ENCODE data around the gene MAX. TPM values are rescaled to one million over a fixed set of nuclear protein-coding genes. Genes with fewer than 3 reads are reported as not detected.

MAX gene
- polyA plus RNA-seq, 1 donor from 2014 or later, result 55.3 TPM

DNA sequence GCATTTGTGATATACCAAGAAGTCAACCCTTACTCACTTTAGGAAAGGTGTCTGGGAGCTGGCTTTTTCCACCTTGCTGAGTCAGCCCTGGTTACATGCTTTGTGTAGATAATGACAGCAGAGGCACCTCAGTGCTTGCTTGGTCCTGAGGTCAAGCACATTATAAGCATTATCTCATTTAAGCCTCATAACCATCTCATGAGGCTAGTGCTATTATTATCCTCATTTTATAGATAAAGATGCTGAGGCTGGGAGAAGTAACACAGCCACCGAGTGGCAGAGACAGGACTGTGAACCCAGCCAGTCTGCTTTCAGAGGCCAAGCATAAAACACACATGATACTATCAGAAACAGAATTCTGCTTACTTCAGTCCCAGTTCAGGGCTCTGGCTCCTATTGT is 29.4 kb downstream of the MAX start:
- TF ChIP-seq TAF1 (IDR thresholded peaks at IDR 0.05; ENCODE audit: low read depth), result no peak
- no peak for TF ChIP-seq POLR2AphosphoS5 (IDR thresholded peaks at IDR 0.05)
- no peak for TF ChIP-seq MXI1 (conservative IDR thresholded peaks at IDR 0.05; ENCODE audit: poor library complexity, severe bottlenecking)
- TF ChIP-seq, protein P1, sequence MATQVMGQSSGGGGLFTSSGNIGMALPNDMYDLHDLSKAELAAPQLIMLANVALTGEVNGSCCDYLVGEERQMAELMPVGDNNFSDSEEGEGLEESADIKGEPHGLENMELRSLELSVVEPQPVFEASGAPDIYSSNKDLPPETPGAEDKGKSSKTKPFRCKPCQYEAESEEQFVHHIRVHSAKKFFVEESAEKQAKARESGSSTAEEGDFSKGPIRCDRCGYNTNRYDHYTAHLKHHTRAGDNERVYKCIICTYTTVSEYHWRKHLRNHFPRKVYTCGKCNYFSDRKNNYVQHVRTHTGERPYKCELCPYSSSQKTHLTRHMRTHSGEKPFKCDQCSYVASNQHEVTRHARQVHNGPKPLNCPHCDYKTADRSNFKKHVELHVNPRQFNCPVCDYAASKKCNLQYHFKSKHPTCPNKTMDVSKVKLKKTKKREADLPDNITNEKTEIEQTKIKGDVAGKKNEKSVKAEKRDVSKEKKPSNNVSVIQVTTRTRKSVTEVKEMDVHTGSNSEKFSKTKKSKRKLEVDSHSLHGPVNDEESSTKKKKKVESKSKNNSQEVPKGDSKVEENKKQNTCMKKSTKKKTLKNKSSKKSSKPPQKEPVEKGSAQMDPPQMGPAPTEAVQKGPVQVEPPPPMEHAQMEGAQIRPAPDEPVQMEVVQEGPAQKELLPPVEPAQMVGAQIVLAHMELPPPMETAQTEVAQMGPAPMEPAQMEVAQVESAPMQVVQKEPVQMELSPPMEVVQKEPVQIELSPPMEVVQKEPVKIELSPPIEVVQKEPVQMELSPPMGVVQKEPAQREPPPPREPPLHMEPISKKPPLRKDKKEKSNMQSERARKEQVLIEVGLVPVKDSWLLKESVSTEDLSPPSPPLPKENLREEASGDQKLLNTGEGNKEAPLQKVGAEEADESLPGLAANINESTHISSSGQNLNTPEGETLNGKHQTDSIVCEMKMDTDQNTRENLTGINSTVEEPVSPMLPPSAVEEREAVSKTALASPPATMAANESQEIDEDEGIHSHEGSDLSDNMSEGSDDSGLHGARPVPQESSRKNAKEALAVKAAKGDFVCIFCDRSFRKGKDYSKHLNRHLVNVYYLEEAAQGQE (IDR thresholded peaks at IDR 0.05; ENCODE audit: borderline replicate concordance), result no peak
- TF ChIP-seq RAD21 (conservative IDR thresholded peaks at IDR 0.05), result no peak
- no peak for TF ChIP-seq EZH2 (IDR thresholded peaks at IDR 0.05; ENCODE audit: borderline replicate concordance, insufficient read depth, low read length, poor library complexity, severe bottlenecking)
- no peak for TF ChIP-seq EP300 (conservative IDR thresholded peaks at IDR 0.05; ENCODE audit: poor library complexity, severe bottlenecking)
- no peak for TF ChIP-seq SMC3 (conservative IDR thresholded peaks at IDR 0.05; ENCODE audit: poor library complexity)
- TF ChIP-seq, protein P2, sequence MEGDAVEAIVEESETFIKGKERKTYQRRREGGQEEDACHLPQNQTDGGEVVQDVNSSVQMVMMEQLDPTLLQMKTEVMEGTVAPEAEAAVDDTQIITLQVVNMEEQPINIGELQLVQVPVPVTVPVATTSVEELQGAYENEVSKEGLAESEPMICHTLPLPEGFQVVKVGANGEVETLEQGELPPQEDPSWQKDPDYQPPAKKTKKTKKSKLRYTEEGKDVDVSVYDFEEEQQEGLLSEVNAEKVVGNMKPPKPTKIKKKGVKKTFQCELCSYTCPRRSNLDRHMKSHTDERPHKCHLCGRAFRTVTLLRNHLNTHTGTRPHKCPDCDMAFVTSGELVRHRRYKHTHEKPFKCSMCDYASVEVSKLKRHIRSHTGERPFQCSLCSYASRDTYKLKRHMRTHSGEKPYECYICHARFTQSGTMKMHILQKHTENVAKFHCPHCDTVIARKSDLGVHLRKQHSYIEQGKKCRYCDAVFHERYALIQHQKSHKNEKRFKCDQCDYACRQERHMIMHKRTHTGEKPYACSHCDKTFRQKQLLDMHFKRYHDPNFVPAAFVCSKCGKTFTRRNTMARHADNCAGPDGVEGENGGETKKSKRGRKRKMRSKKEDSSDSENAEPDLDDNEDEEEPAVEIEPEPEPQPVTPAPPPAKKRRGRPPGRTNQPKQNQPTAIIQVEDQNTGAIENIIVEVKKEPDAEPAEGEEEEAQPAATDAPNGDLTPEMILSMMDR (IDR thresholded peaks at IDR 0.05; ENCODE audit: poor library complexity, severe bottlenecking), result no peak
- Histone ChIP-seq H3K4me2 (ENCODE audit: low read length) (no peak overlapping the region), H3K9ac (ENCODE audit: low read length) (no peak overlapping the region), H2AFZ (ENCODE audit: low read depth, low read length) (no peak overlapping the region), H3K36me3 (ENCODE audit: insufficient read depth, low read length) (no peaks in the 10 kb centered on the region), H4K20me1 (ENCODE audit: insufficient read depth) (no peaks in the 10 kb centered on the region), H3K4me3 (ENCODE audit: low read length) (no peak overlapping the region), H3K79me2 (replicated peaks; ENCODE audit: insufficient read depth, low read length) (no peaks in the 10 kb centered on the region), H3K9me2 (ENCODE audit: insufficient read depth, low read length) (no peaks in the 10 kb centered on the region), H3K27me3 (ENCODE audit: insufficient read depth, low read depth, low read length) (no peaks in the 10 kb centered on the region), H3K9me3 (ENCODE audit: low read length) (no peaks in the 10 kb centered on the region), H3K27ac (ENCODE audit: low read length) (no peak overlapping the region), H3F3A (ENCODE audit: insufficient read depth, low read length, poor library complexity, severe bottlenecking) (no peaks in the 10 kb centered on the region)

DNA sequence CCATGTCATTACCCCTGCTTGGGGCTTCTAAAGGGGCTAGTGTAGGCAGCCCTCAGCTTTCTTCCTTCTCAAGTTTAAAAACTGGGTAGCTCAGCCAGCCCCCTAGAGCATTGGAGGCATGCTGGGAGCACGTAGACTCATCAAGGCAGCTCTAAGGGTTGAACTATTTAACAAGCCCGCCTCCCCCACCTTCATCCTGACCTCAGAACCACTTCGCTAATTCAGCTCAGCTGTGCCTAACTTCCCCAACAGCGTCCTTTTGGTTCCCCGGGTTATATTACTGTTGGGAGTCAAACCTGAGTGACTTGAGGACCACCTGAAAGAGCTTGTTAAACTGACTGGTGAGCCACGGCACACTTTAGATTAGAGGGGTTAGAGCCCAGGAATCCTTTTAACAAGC is 30.1 kb downstream of the MAX start:
- no peak overlapping the region for H3K27ac ChIP-seq (ENCODE audit: low read length)
- TF ChIP-seq, protein P2 (IDR thresholded peaks at IDR 0.05; ENCODE audit: poor library complexity, severe bottlenecking), result no peak
- no peak for TF ChIP-seq TAF1 (IDR thresholded peaks at IDR 0.05; ENCODE audit: low read depth)
- TF ChIP-seq POLR2AphosphoS5 (IDR thresholded peaks at IDR 0.05), result no peak
- TF ChIP-seq EP300 (conservative IDR thresholded peaks at IDR 0.05; ENCODE audit: poor library complexity, severe bottlenecking), result no peak
- no peaks in the 10 kb centered on the region for H3K9me3 ChIP-seq (ENCODE audit: low read length)
- H3K4me2 ChIP-seq (ENCODE audit: low read length), result no peak overlapping the region
- H3F3A ChIP-seq (ENCODE audit: insufficient read depth, low read length, poor library complexity, severe bottlenecking), result no peaks in the 10 kb centered on the region
- no peaks in the 10 kb centered on the region for H3K27me3 ChIP-seq (ENCODE audit: insufficient read depth, low read depth, low read length)
- no peak overlapping the region for H3K9ac ChIP-seq (ENCODE audit: low read length)
- no peak overlapping the region for H2AFZ ChIP-seq (ENCODE audit: low read depth, low read length)
- H4K20me1 ChIP-seq (ENCODE audit: insufficient read depth), result no peaks in the 10 kb centered on the region
- no peaks in the 10 kb centered on the region for H3K36me3 ChIP-seq (ENCODE audit: insufficient read depth, low read length)
- H3K9me2 ChIP-seq (ENCODE audit: insufficient read depth, low read length), result no peaks in the 10 kb centered on the region
- no peaks in the 10 kb centered on the region for H3K79me2 ChIP-seq (replicated peaks; ENCODE audit: insufficient read depth, low read length)
- H3K4me3 ChIP-seq (ENCODE audit: low read length), result no peak overlapping the region
